Liver (tissue), 9 donors: ENCODE data around the gene AAGAB. TPM values are rescaled to one million over a fixed set of nuclear protein-coding genes. Genes with fewer than 3 reads are reported as not detected.

Experiments used
- DNase-seq: peaks from one replicate; pipeline ENCODE4 v3.0.0-alpha.2; 2017; ENCODE audit warnings: low spot score
- H3K27ac ChIP-seq, 2 donors: one replicate each; pipeline ENCODE4 v1.7.0; 2013; ENCODE audit warnings: inconsistent platforms in 2 of 2, low read length in 2 of 2, control low read depth in 1 of 2, low read depth in 1 of 2, mild to moderate bottlenecking in 1 of 2
- H3K27me3 ChIP-seq, 4 donors: one replicate each; pipeline versions ENCODE4 v1.6.1 to v1.7.0; 2013; ENCODE audit warnings: low read length in 3 of 4, inconsistent platforms in 1 of 4, mild to moderate bottlenecking in 1 of 4, moderate library complexity in 1 of 4; ENCODE audit not compliant: control insufficient read depth in 4 of 4, insufficient read depth in 4 of 4
- H3K36me3 ChIP-seq, 4 donors: one replicate each; pipeline versions ENCODE4 v1.6.1 to v1.7.0; 2013; ENCODE audit warnings: low read length in 3 of 4, mild to moderate bottlenecking in 3 of 4, low read depth in 1 of 4, moderate library complexity in 1 of 4; ENCODE audit not compliant: control insufficient read depth in 4 of 4, insufficient read depth in 3 of 4
- H3K4me1 ChIP-seq, 4 donors: one replicate each; pipeline versions ENCODE4 v1.6.1 to v1.7.0; 2013; ENCODE audit warnings: low read length in 3 of 4, mild to moderate bottlenecking in 3 of 4, moderate library complexity in 1 of 4; ENCODE audit not compliant: control insufficient read depth in 4 of 4, insufficient read depth in 4 of 4
- H3K4me3 ChIP-seq, 3 donors: one replicate each; pipeline versions ENCODE4 v1.6.1 to v1.7.0; 2013; ENCODE audit warnings: low read length in 3 of 3, control low read depth in 1 of 3, low read depth in 1 of 3, mild to moderate bottlenecking in 1 of 3
- H3K9ac ChIP-seq, 2 donors: one replicate each; pipeline ENCODE4 v1.7.0; 2013; ENCODE audit warnings: low read length in 2 of 2, mild to moderate bottlenecking in 2 of 2, moderate library complexity in 2 of 2, control low read depth in 1 of 2, low read depth in 1 of 2
- H3K9me3 ChIP-seq, 4 donors: one replicate each; pipeline versions ENCODE4 v1.6.1 to v1.7.0; 2013; ENCODE audit warnings: low read length in 3 of 4; ENCODE audit not compliant: control insufficient read depth in 4 of 4
- CTCF ChIP-seq: fragments of 150-350 bp; IDR thresholded peaks from 2 replicates; pipeline ENCODE4 v1.5.1; 2017; ENCODE audit warnings: improper control_type of control experiment, low read depth, low read length; ENCODE audit not compliant: missing input control
- EGR1 ChIP-seq, 2 donors: IDR thresholded peaks; 2 replicates each; pipeline ENCODE4 v1.6.1; 2016 to 2018; ENCODE audit warnings: antibody characterized with exemption in 2 of 2, low read depth in 2 of 2
- FOXA1 ChIP-seq: IDR thresholded peaks from 2 replicates; pipeline ENCODE4 v1.6.1; 2016; ENCODE audit warnings: antibody characterized with exemption
- FOXA2 ChIP-seq: IDR thresholded peaks from 2 replicates; pipeline ENCODE4 v1.6.1; 2016; ENCODE audit warnings: antibody characterized with exemption
- NR2F2 ChIP-seq: IDR thresholded peaks from 2 replicates; pipeline ENCODE4 v1.6.1; 2016; ENCODE audit warnings: antibody characterized with exemption
- RXRA ChIP-seq, 2 donors: IDR thresholded peaks; 2 replicates each; pipeline ENCODE4 v1.6.1; 2017 to 2018; ENCODE audit warnings: antibody characterized with exemption in 2 of 2, mild to moderate bottlenecking in 1 of 2
- TAF1 ChIP-seq: conservative IDR thresholded peaks from 2 replicates; pipeline ENCODE4 v1.6.1; 2016; ENCODE audit warnings: antibody characterized with exemption, mild to moderate bottlenecking
- YY1 ChIP-seq: IDR thresholded peaks from 2 replicates; pipeline ENCODE4 v1.6.1; 2016; ENCODE audit warnings: antibody characterized with exemption, mild to moderate bottlenecking
- WGBS: extraction: QIAGEN DNeasy Blood & Tissue Kit; methylation state at CpG from one replicate; pipeline ENCODE4 v1.1.7; 2013; 5-methylcytosine and 5-hydroxymethylcytosine counted together
- polyA plus RNA-seq, 2 donors: library from polyadenylated mRNA; stranded (reverse) in 1 of 2; unstranded in 1 of 2; fragments of 200-250 nt in 1 of 2; fragments of >200 nt in 1 of 2; fragmentation: Nextera tagmentation in 1 of 2; extraction: Ambion mirVana in 1 of 2; gene quantifications; one replicate each; pipeline versions ENCODE4 v1.2.1 to v1.2.3, GENCODE V29; 2013 to 2015
- total RNA-seq, 2 donors: library from RNA; depleted of rRNA; stranded (reverse); fragments of >200 nt; gene quantifications; one replicate each; pipeline ENCODE4 v1.2.3, GENCODE V29; 2014
- TF ChIP-seq, protein P1 (sequence below): IDR thresholded peaks from 2 replicates; pipeline ENCODE4 v1.6.1; 2016; ENCODE audit warnings: antibody characterized with exemption
- donor health status: healthy.
- donor health status: healthy.
- donor health status: healthy.
- donor health status: healthy.
- donor health status: healthy.

AAGAB gene
- total and polyA plus RNA-seq, 4 donors = 3.6 to 22.3 (median 13.0) TPM

GRCh38 chr15:67176195-67176971 is 78.1 kb downstream of the AAGAB start:
- WGBS = 88% methylated on average over 14 of the region's 14 CpGs
- TF ChIP-seq CTCF = no peak
- no peak for TF ChIP-seq TAF1
- TF ChIP-seq FOXA2 = no peak
- TF ChIP-seq NR2F2 = no peak
- TF ChIP-seq RXRA (IDR thresholded peaks at IDR 0.05) = no peak
- no peak for DNase-seq
- Histone ChIP-seq H3K36me3 (peaks cover 2 to 26% (median 10%) of the 10 kb centered on the region in 4 donors), H3K4me3 (no peak overlapping the region), H3K4me1 (peaks cover 0 to 5% (median under 1%) of the 10 kb centered on the region in 4 donors), H3K27ac (no peak overlapping the region), H3K27me3 (no peaks in the 10 kb centered on the region), H3K9me3 (no peaks in the 10 kb centered on the region), H3K9ac (no peak overlapping the region)

- Histone ChIP-seq H3K4me3 (no peak overlapping the region), H3K27me3 (no peaks in the 10 kb centered on the region), H3K9ac (no peak overlapping the region), H3K9me3 (no peaks in the 10 kb centered on the region), H3K4me1 (peaks cover 0 to 5% (median under 1%) of the 10 kb centered on the region in 4 donors), H3K27ac (peak overlapping the region in 1 of 2 donors; percentile 20), H3K36me3 (peaks cover 2 to 32% (median 11%) of the 10 kb centered on the region in 4 donors)
- DNase-seq = no peak
- no peak for TF ChIP-seq NR2F2
- no peak for TF ChIP-seq EGR1 (IDR thresholded peaks at IDR 0.05; ENCODE audit: low read depth in 2 of 2)
- 79% methylated on average over 11 of the region's 11 CpGs for WGBS
Observed at GRCh38 chr15:67175643-67176071, 78.8 kb downstream of the AAGAB start.

GRCh38 chr15:67174864-67175573 is 79.4 kb downstream of the AAGAB start:
- H3K4me1 ChIP-seq = peaks cover 0 to 5% (median under 1%) of the 10 kb centered on the region in 4 donors
- DNase-seq = no peak
- H3K9me3 ChIP-seq = no peaks in the 10 kb centered on the region
- no peaks in the 10 kb centered on the region for H3K27me3 ChIP-seq
- TF ChIP-seq, protein P1, sequence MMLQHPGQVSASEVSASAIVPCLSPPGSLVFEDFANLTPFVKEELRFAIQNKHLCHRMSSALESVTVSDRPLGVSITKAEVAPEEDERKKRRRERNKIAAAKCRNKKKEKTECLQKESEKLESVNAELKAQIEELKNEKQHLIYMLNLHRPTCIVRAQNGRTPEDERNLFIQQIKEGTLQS = no peak
- TF ChIP-seq YY1 (no peak), EGR1 (IDR thresholded peaks at IDR 0.05; ENCODE audit: low read depth in 2 of 2) (no peak), NR2F2 (no peak), RXRA (IDR thresholded peaks at IDR 0.05) (no peak), TAF1 (no peak), FOXA1 (no peak), CTCF (no peak)
- H3K4me3 ChIP-seq = no peak overlapping the region
- 87% methylated on average over 9 of the region's 9 CpGs for WGBS
- peak overlapping the region in 1 of 2 donors; percentile 20 for H3K27ac ChIP-seq
- peaks cover 2 to 38% (median 10%) of the 10 kb centered on the region in 4 donors for H3K36me3 ChIP-seq
- H3K9ac ChIP-seq = no peak overlapping the region
